PC-9 (cell line): ENCODE measurements around the gene PXDN.

Experiments used
- EZH2 ChIP-seq: fragments of 200-600 bp; sonication (generic); IDR thresholded peaks from 2 replicates; pipeline ENCODE4 v1.8.0; 2017; ENCODE audit warnings: antibody characterized with exemption, low read depth
- TF ChIP-seq, protein P1 (sequence below): fragments of 200-600 bp; sonication (generic); conservative IDR thresholded peaks from 2 replicates; pipeline ENCODE4 v1.6.1; 2017; ENCODE audit warnings: mixed run types, antibody characterized with exemption, mild to moderate bottlenecking, moderate library complexity

DNA sequence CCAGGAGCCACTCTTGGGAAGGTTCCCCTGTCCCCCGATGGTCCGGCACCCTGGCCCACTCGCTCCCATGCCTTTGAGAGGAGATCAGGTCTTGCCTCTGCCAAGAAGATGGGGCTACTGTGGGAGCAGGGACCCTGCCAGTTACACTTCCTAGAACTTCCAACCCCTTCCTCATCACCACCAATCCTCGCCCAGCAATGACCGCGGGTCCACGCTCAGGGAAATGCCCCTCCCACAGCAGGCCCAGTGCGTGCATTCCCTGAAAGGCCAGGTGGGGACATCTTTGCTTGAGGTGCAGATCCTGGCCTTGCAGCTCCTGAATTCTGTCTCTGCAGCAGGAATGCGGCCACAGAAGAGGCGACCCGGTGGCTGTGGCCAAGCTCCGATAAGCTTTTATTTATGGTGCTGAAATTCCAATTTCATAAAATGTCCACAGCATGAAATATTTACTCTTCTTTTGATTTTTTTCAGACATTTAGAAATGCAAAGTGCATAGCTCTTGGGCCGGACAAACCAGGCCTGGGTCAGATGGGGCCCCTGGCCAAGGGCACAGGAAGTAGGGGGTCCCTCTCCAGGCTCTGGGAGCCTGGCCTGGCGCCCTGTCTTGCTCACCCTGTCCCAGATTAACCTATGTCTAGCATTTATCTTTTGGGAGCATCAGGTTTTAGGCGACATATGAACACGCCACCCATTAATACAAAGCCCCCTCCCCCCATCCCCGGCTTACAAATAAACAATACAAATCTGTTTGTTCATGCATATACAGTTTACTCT, 29.8 kb downstream of the PXDN start:
- no peak for TF ChIP-seq EZH2
- TF ChIP-seq, protein P1, sequence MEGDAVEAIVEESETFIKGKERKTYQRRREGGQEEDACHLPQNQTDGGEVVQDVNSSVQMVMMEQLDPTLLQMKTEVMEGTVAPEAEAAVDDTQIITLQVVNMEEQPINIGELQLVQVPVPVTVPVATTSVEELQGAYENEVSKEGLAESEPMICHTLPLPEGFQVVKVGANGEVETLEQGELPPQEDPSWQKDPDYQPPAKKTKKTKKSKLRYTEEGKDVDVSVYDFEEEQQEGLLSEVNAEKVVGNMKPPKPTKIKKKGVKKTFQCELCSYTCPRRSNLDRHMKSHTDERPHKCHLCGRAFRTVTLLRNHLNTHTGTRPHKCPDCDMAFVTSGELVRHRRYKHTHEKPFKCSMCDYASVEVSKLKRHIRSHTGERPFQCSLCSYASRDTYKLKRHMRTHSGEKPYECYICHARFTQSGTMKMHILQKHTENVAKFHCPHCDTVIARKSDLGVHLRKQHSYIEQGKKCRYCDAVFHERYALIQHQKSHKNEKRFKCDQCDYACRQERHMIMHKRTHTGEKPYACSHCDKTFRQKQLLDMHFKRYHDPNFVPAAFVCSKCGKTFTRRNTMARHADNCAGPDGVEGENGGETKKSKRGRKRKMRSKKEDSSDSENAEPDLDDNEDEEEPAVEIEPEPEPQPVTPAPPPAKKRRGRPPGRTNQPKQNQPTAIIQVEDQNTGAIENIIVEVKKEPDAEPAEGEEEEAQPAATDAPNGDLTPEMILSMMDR, result no peak
